H1 (cell line): ENCODE data around the gene EPB42.
A peak's percentile ranks its signal among the peaks of the same experiment; 100 is the strongest.

Experiments
- CREB1 ChIP-seq: IDR thresholded peaks from 2 replicates; pipeline ENCODE4 v1.6.1; 2012; ENCODE audit warnings: inconsistent platforms
- CTCF ChIP-seq, 3 experiments: IDR thresholded peaks; 1 replicate in 2 of 3; 2 replicates in 1 of 3; pipeline versions ENCODE4 v1.5.1 to v1.6.1; 2011; ENCODE audit warnings: low read length in 3 of 3, mild to moderate bottlenecking in 3 of 3, inconsistent platforms in 2 of 3, low read depth in 1 of 3, moderate library complexity in 1 of 3; ENCODE audit not compliant: insufficient read depth in 1 of 3; ENCODE audit errors: control extremely low read depth in 1 of 3
- JUND ChIP-seq: IDR thresholded peaks from 2 replicates; pipeline ENCODE4 v1.6.1; 2011; ENCODE audit warnings: mild to moderate bottlenecking, improper control_type of control experiment, low read length
- RNF2 ChIP-seq: fragments of 200-900, 300-1000 bp; sonication (generic); IDR thresholded peaks from 2 replicates; pipeline ENCODE4 v1.7.1; 2016; ENCODE audit warnings: borderline replicate concordance, low read depth, mild to moderate bottlenecking, antibody characterized with exemption, low read length; ENCODE audit not compliant: poor library complexity, severe bottlenecking; ENCODE audit errors: missing control alignments
- YY1 ChIP-seq: IDR thresholded peaks from 2 replicates; pipeline ENCODE4 v1.6.1; 2011; ENCODE audit warnings: low read depth, mild to moderate bottlenecking, low read length

- TF ChIP-seq CREB1 (no peak), CTCF (IDR thresholded peaks at IDR 0.05; ENCODE audit: control extremely low read depth in 1 of 3, insufficient read depth in 1 of 3, low read depth in 1 of 3, low read length in 3 of 3) (peak; percentile 58 to 64 (median 61)), RNF2 (no peak), YY1 (no peak), JUND (no peak)
Observed at GRCh38 chr15:43209059-43209824, 11.6 kb downstream of the EPB42 start.
